ENCODE data around the gene XAB2.

DNA sequence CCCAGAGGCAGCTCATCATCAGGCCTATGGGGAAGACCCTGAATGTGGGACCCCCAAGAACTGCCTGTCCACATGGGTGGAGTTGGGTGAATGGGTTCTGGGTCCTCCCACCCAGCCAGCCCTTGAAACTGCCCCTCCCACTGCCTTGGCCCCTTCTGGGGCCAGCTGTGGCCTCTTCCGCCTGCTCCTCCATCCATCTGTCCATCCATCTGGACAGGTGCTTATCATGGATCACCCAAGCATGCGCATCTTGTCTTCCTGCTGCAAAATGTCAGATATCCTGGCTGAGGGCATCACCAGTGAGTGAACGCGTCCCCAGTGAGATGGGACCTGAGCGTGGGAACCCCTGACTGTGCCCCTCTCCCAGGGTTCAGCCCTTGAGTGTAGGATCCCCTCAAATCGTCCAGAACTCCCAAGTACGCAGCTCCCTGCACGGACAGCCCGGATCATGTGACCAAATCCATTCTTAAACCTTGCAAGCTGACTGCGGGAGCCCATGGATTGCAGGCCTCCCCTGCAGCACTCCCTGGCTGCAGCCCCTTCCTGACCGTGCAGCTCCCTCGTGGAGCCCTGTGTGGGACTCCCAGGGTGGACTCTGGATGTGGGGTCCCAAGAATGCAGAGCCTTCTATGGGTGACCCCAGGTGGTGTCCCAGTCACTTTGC, 9.6 kb upstream of the XAB2 start:
- TF ChIP-seq, protein P1, sequence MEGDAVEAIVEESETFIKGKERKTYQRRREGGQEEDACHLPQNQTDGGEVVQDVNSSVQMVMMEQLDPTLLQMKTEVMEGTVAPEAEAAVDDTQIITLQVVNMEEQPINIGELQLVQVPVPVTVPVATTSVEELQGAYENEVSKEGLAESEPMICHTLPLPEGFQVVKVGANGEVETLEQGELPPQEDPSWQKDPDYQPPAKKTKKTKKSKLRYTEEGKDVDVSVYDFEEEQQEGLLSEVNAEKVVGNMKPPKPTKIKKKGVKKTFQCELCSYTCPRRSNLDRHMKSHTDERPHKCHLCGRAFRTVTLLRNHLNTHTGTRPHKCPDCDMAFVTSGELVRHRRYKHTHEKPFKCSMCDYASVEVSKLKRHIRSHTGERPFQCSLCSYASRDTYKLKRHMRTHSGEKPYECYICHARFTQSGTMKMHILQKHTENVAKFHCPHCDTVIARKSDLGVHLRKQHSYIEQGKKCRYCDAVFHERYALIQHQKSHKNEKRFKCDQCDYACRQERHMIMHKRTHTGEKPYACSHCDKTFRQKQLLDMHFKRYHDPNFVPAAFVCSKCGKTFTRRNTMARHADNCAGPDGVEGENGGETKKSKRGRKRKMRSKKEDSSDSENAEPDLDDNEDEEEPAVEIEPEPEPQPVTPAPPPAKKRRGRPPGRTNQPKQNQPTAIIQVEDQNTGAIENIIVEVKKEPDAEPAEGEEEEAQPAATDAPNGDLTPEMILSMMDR (IDR thresholded peaks at IDR 0.05), result no peak
- TF ChIP-seq EP300 (IDR thresholded peaks at IDR 0.05), result no peak
- TF ChIP-seq POLR2A (IDR thresholded peaks at IDR 0.05), result no peak

Data from tibial nerve (tissue), 4 donors.